MM.1S (cell line): ENCODE data around the gene RNASEH1.

Source experiments
- DNase-seq: peaks from one replicate; pipeline ENCODE4 v3.0.0-alpha.2; 2015
- H2AFZ ChIP-seq: fragments of 300-600 bp; sonication (generic); 2 replicates; pipeline ENCODE4 v1.6.0; 2016; ENCODE audit warnings: antibody characterized with exemption, low read length
- H3F3A ChIP-seq: fragments of 300-600 bp; sonication (generic); 2 replicates; pipeline ENCODE4 v1.6.1; 2016; ENCODE audit warnings: mild to moderate bottlenecking, antibody characterized with exemption, low read length, moderate library complexity, mixed read lengths; ENCODE audit not compliant: insufficient read depth
- H3K27ac ChIP-seq: fragments of 300-600 bp; sonication (generic); 2 replicates; pipeline ENCODE4 v1.5.1; 2016; ENCODE audit warnings: mild to moderate bottlenecking, low read length
- H3K27me3 ChIP-seq: fragments of 300-600 bp; sonication (generic); replicated peaks from 2 replicates; pipeline ENCODE4 v1.6.0; 2016; ENCODE audit warnings: low read length; ENCODE audit not compliant: insufficient read depth
- H3K36me3 ChIP-seq: fragments of 300-600 bp; sonication (generic); replicated peaks from 2 replicates; pipeline ENCODE4 v1.6.1; 2016; ENCODE audit warnings: mild to moderate bottlenecking, low read length, mixed read lengths; ENCODE audit not compliant: insufficient read depth
- H3K4me1 ChIP-seq: fragments of 300-600 bp; sonication (generic); 2 replicates; pipeline ENCODE4 v1.6.1; 2016; ENCODE audit warnings: low read length, mixed read lengths
- H3K4me2 ChIP-seq: fragments of 300-600 bp; sonication (generic); 2 replicates; pipeline ENCODE4 v1.6.0; 2016; ENCODE audit warnings: low read depth, low read length
- H3K4me3 ChIP-seq: fragments of 300-600 bp; sonication (generic); 2 replicates; pipeline ENCODE4 v1.5.1; 2016; ENCODE audit warnings: low read length, mixed read lengths
- H3K79me2 ChIP-seq: fragments of 300-600 bp; sonication (generic); 2 replicates; pipeline ENCODE4 v1.6.1; 2016; ENCODE audit warnings: mixed run types, low read length, mixed read lengths
- H3K9ac ChIP-seq: fragments of 300-600 bp; sonication (generic); 2 replicates; pipeline ENCODE4 v1.6.1; 2016; ENCODE audit warnings: low read length, mixed read lengths
- H3K9me2 ChIP-seq: fragments of 300-600 bp; sonication (generic); replicated peaks from 2 replicates; pipeline ENCODE4 v1.6.1; 2016; ENCODE audit warnings: mild to moderate bottlenecking, low read length, mixed read lengths; ENCODE audit not compliant: insufficient read depth
- H3K9me3 ChIP-seq: fragments of 300-600 bp; sonication (generic); replicated peaks from 2 replicates; pipeline ENCODE4 v1.6.1; 2016; ENCODE audit warnings: mild to moderate bottlenecking, low read length, mixed read lengths; ENCODE audit not compliant: insufficient read depth
- H4K20me1 ChIP-seq: fragments of 300-600 bp; sonication (generic); 2 replicates; pipeline ENCODE4 v1.6.1; 2016; ENCODE audit warnings: mild to moderate bottlenecking, low read length, moderate library complexity, mixed read lengths; ENCODE audit not compliant: insufficient read depth
- EZH2 ChIP-seq: fragments of 300-600 bp; sonication (generic); optimal IDR thresholded peaks from 2 replicates; pipeline ENCODE3; 2017; ENCODE audit warnings: low read depth, mild to moderate bottlenecking, antibody characterized with exemption, low read length, mixed read lengths
- EZH2phosphoT487 ChIP-seq: fragments of 300-600 bp; sonication (generic); IDR thresholded peaks from 2 replicates; pipeline ENCODE4 v1.6.1; 2018; ENCODE audit warnings: antibody characterized with exemption, low read length
- TF ChIP-seq, protein P1 (sequence below): fragments of 300-600 bp; sonication (generic); IDR thresholded peaks from 2 replicates; pipeline ENCODE4 v1.5.1; 2016; ENCODE audit warnings: antibody characterized with exemption, low read length, mixed read lengths

RNASEH1 gene

DNA sequence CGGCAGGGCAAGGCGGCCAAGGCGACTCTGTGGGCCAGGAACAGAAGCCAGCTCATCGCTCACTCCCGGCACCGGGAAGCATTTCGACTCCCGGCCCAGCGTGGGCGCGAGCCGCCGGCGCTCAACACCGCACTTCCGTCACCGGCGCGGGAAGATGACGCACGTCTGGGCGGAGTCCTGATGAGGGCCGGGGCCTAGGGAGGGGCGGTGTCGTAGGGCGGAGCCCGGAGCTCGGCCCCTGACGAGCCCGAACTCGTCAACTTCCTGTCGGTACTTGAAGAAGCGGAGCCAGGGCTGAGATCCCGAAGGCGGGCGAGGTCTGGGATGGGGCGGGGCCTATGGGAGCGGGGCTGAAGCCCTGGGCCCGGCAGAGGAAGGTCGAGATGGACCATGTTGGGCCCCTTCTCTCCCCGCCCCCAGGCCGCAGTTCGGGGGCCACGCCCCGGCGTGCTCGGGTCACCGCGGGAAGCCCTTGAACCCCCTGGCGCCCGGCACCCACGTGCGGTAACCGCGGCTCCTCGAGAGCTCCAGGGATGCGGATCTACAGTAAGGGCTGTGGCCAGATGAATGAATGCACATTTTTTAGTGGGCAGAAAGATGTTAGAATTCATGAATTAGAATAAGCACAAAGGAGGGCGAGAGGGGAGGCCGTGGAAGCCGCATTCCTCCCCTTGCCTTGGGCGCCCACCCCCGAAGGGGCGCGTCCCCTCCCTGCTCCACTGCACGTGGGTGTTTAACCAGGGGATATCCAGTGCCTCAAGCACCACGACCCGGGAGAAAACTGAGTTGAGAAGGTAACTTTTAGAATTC is at the start of gene RNASEH1:
Gene RNASEH1, minus strand, starts transcription at position 129 of the 810 bp plus-strand sequence. Its CDS starts 73 bp downstream, at position 56.
- peaks cover 9% of the 10 kb centered on the region for H3K4me1 ChIP-seq
- peak within 1 kb of the TSS; percentile 98 for H3K4me2 ChIP-seq
- peaks cover 7% of the 10 kb centered on the region; the same call in 1 of the 2 replicates for H3F3A ChIP-seq
- H3K9ac ChIP-seq: peak within 1 kb of the TSS; percentile 97
- peaks cover 47% of the 10 kb centered on the region for H3K79me2 ChIP-seq
- TF ChIP-seq, protein P1, sequence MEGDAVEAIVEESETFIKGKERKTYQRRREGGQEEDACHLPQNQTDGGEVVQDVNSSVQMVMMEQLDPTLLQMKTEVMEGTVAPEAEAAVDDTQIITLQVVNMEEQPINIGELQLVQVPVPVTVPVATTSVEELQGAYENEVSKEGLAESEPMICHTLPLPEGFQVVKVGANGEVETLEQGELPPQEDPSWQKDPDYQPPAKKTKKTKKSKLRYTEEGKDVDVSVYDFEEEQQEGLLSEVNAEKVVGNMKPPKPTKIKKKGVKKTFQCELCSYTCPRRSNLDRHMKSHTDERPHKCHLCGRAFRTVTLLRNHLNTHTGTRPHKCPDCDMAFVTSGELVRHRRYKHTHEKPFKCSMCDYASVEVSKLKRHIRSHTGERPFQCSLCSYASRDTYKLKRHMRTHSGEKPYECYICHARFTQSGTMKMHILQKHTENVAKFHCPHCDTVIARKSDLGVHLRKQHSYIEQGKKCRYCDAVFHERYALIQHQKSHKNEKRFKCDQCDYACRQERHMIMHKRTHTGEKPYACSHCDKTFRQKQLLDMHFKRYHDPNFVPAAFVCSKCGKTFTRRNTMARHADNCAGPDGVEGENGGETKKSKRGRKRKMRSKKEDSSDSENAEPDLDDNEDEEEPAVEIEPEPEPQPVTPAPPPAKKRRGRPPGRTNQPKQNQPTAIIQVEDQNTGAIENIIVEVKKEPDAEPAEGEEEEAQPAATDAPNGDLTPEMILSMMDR: no peak
- TF ChIP-seq EZH2phosphoT487: no peak
- no peak for TF ChIP-seq EZH2
- H3K9me3 ChIP-seq: no peaks in the 10 kb centered on the region
- DNase-seq: peak; percentile 98
- no peaks in the 10 kb centered on the region for H3K27me3 ChIP-seq
- H4K20me1 ChIP-seq: no peaks in the 10 kb centered on the region
- H3K36me3 ChIP-seq: peaks cover 7% of the 10 kb centered on the region
- peak within 1 kb of the TSS; percentile 93 for H2AFZ ChIP-seq
- H3K9me2 ChIP-seq: no peaks in the 10 kb centered on the region
- H3K27ac ChIP-seq: peak within 1 kb of the TSS; percentile 83
- peak within 1 kb of the TSS; percentile 96 for H3K4me3 ChIP-seq

DNA sequence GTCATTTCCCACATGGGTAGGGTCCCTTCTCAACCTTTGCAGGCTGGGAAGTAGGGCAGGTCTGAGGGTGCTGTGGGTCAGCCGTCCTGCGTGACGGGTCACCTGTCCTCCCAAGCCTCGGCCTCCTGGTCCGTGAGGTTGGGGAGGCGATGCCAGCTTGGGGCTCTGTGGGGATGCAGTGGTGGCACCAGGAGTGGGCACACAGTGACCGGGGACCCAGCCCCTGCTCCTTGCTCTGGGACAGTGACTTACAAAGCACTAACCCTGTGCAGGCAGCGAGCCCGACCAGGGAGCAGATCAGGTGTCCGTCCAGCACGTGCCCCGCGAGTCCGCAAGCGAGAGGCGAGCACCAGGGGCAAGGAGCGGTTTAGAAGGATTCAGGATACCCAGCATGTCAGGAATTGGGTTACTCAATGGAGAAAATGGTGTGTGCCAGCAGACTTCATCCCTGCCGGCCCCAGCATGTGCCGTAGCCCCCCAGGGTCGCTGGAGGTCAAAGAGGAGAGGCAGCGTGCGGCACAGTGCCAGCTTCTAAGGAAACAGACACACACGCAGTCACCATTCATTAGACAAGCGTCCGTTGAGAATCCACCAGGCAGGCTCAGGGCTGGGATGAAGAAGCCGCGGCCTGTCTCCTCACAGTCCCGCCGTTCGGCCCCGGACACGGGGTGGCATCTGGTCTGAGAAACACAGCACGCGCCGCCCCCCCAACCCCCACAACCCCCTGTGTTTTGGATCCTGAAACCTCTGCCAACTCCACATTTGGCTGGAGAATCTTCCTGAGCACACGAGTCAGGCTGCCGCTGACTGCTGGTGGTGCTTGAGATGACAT is 48.5 kb upstream of the RNASEH1 start:
- no peaks in the 10 kb centered on the region for H3K36me3 ChIP-seq
- no peak overlapping the region for H2AFZ ChIP-seq
- no peak overlapping the region for H3K9ac ChIP-seq
- no peaks in the 10 kb centered on the region for H3K79me2 ChIP-seq
- H3F3A ChIP-seq: no peaks in the 10 kb centered on the region
- no peak for DNase-seq
- TF ChIP-seq, protein P1: no peak
- TF ChIP-seq EZH2 (no peak), EZH2phosphoT487 (no peak)
- H3K4me1 ChIP-seq: peaks cover 6% of the 10 kb centered on the region
- H4K20me1 ChIP-seq: no peaks in the 10 kb centered on the region
- no peak overlapping the region for H3K4me2 ChIP-seq
- H3K9me3 ChIP-seq: no peaks in the 10 kb centered on the region
- no peaks in the 10 kb centered on the region for H3K9me2 ChIP-seq
- H3K27me3 ChIP-seq: no peaks in the 10 kb centered on the region
- H3K4me3 ChIP-seq: no peak overlapping the region
- H3K27ac ChIP-seq: no peak overlapping the region

DNA sequence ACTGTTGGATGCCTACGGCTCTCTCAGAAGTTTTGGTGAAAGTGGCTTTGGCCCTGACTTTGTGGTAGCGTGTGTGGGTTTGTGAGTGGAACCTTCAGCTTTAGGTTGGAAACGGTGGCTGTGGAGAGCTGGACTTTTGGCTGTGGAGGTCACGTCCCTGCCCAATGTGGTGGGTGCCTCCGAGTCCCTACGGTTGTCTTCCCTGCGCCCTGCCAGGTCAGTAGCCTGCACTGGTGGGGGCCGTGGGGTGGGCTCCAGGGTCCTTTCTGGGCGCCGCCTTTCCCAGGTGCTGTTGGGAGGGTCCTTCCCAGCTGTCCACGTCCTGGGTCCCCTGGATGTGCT is 47.9 kb upstream of the RNASEH1 start:
- H3K27me3 ChIP-seq: no peaks in the 10 kb centered on the region
- H3K9me3 ChIP-seq: no peaks in the 10 kb centered on the region
- no peak overlapping the region for H3K9ac ChIP-seq
- no peaks in the 10 kb centered on the region for H3K9me2 ChIP-seq
- no peak overlapping the region for H2AFZ ChIP-seq
- H3F3A ChIP-seq: no peaks in the 10 kb centered on the region
- no peak overlapping the region for H3K4me2 ChIP-seq
- H3K79me2 ChIP-seq: no peaks in the 10 kb centered on the region
- TF ChIP-seq EZH2phosphoT487: no peak
- no peak for TF ChIP-seq EZH2
- TF ChIP-seq, protein P1: no peak
- peaks cover 6% of the 10 kb centered on the region for H3K4me1 ChIP-seq
- no peak for DNase-seq
- no peaks in the 10 kb centered on the region for H3K36me3 ChIP-seq
- H4K20me1 ChIP-seq: no peaks in the 10 kb centered on the region
- no peak overlapping the region for H3K4me3 ChIP-seq
- no peak overlapping the region for H3K27ac ChIP-seq
